ENCODE data around the gene PTPRN2.
A peak's percentile ranks its signal among the peaks of the same experiment; 100 is the strongest.

The PTPRN2 gene

GRCh38 chr7:158097453-158098124, 490.0 kb downstream of the PTPRN2 start:
- DNase-seq = no peak

DNA sequence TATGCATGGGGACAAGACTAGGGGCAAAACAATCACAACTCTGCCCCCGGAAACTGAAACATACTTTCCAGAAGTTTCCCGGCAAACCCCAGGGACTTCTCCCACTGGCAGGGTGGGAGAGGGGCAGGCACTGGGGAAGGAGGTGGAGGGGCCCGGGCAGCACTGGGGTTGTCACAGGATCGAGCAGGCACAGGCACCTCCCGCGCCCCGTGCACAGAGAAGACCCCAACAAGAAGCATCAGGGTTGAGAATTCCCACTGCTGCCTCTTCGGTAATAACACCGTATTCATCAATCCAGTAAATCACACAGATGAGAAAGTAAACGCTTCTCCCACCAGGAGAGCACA, 490.5 kb downstream of the PTPRN2 start:
- no peak for DNase-seq

- no peak for DNase-seq
Observed at GRCh38 chr7:158096582-158096981, 491.0 kb downstream of the PTPRN2 start.

- DNase-seq = no peak
Observed at GRCh38 chr7:158094671-158095226, 492.9 kb downstream of the PTPRN2 start.

- no peak for DNase-seq
Observed at GRCh38 chr7:158094046-158094445, 493.6 kb downstream of the PTPRN2 start.

- DNase-seq = no peak
Observed at GRCh38 chr7:158093156-158093796, 494.3 kb downstream of the PTPRN2 start.

- DNase-seq = no peak
Observed at GRCh38 chr7:158087196-158087595, 500.4 kb downstream of the PTPRN2 start.

DNA sequence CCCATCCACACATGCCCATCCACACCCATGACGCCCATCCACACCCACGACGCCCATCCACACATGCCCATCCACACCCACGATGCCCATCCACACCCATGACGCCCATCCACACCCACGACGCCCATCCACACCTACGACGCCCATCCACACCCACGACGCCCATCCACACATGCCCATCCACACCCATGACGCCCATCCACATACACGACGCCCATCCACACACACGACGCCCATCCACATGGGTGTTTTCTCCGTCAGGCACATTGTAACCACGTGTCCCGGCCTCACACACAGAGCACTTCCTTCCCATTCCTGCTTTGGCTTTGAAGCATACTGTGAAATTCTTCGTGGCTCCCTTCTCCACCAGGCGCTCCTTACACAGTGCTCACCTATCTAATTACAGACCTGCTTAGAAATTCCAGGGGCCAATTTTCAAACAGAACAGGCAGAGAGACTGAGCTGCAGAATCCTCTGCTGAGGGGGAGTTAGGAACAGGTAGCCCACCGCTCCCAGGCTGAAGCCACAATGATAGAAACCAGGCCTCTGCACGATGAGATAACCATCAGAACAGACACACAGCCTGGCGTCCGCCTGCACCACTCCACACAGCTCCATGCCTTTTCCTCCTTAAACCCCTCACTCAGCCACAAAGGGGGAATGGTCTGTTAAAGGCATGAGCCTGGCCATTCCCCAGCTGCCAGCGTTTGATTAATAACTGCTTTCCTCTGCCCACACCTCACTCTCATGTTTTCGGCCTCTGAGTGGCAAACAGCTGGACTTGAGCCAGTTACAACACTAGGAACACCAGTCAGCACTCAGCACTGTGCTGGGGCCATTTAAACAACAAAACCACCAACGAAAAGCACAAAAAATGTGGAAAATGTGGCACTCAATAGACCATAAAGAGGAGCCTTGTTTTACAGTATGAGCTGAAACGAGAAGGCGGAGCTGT, 501.6 kb downstream of the PTPRN2 start:
- no peak for DNase-seq

DNA sequence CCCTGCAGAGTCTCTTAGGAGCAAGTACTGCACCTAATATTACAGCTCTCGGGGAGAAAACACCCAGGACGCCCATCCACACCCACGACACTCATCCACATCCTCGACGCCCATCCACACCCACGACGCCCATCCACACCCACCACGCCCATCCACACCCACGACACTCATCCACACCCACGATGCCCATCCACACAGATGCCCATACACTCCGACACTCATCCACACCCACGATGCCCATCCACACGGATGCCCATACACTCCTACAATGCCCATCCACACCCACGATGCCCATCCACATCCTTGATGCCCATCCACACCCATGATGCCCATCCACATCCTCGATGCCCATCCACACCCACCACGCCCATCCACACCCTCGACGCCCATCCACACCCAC, 503.1 kb downstream of the PTPRN2 start:
- peak in 1 of 2 donors; percentile 6 for DNase-seq

DNA sequence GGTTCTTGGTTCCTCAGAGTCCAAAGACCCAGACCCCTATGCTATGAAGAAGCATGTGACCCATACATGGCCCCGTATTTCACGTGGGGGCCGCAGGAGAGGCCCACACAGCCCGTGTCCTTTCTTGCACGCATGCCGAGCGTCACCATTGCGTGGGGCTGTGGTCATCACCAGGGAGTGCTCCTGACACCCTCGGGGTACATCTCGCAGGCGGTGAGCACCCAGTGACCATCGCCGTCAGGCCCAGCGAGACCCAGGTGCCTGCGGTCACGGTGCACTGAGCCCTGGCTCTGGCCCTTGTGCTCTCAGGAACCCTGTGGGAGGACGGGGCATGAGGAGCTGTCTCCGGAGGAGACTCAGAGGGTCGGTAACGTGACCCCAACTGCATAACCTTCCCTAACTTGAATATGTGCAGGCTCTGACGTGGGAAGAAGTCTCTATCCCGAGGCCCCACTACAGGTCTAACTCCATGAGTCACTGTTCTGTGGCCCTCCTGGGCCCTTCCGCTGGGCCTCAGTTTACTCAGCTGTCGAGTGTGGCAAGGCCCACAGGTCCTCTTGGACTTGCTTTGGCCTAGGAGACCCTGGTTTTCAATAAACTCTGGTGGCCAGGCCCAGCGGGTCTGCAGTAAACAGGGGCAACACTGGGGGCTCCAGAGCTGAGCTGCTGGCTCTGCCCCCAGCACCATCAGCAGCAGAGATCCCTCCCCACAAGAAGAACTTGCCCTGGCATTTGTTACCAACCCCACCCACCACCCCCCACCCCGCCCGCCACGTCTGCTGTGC, 503.9 kb downstream of the PTPRN2 start:
- peak in 1 of 2 donors; percentile 8 for DNase-seq

- no peak for DNase-seq
Observed at GRCh38 chr7:158082761-158083160, 504.9 kb downstream of the PTPRN2 start.

DNA sequence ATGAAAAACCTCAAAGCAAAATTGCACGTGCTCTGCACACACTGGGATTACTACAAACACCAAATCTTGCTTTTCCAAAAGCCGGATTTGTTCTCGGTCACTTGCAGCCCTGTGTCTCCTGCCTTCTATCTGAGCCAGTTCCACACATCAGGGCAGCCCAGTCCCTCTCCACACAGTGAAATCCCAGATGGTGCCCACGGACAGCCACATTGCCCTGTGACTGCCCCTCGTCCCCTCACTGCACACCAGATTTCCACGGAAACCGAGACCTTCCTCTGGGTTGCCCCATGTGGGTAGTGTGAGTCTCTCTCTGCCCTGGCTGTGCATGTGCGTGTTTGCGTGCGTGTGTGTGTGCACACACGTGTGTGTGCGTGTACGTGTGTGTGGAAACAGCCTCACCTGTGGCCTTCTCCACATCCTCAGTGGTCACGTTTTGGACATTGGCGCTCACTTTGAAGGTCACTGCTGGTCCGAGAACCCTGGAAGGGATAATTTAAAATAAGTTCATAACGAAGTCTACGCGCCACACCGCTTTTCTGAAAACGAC, 506.7 kb downstream of the PTPRN2 start:
- no peak for DNase-seq

GRCh38 chr7:158077934-158078910, 509.4 kb downstream of the PTPRN2 start:
- no peak for DNase-seq

- DNase-seq = no peak
Observed at GRCh38 chr7:158077151-158077840, 510.3 kb downstream of the PTPRN2 start.

DNA sequence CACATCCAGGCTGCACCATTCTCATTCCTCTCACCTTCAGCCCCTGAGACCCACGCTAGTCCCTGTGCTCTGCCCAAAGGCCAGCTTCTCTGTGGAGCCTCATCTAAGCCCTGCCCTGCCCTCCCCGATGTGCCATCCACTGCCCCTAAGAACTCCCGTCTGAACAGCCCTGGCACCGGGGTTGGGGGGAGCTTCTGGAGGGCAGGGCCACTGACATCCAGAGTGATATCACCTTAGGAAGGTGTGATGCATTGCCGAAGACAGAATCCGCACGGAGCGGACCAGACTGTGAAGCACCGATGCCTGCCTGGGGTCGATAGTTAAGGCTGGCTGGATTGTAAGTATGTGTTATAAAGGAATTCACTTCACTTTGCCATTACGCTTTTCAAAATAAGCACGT, 511.0 kb downstream of the PTPRN2 start:
- no peak for DNase-seq

GRCh38 chr7:158076215-158076614, 511.4 kb downstream of the PTPRN2 start:
- DNase-seq = no peak

GRCh38 chr7:158075633-158076001, 512.0 kb downstream of the PTPRN2 start:
- no peak for DNase-seq

GRCh38 chr7:158074896-158075632, 512.6 kb downstream of the PTPRN2 start:
- DNase-seq = no peak
